Naive thymus-derived CD4-positive, alpha-beta T cell (primary cell): ENCODE data around the gene NSG2. TPM values are rescaled to one million over a fixed set of nuclear protein-coding genes. Genes with fewer than 3 reads are reported as not detected.

ENCODE experiments used
- ATAC-seq: fragments of 150-1000 bp; cut with Tn5 transposase; 2 replicates; pipeline ENCODE4 v1.10.0; 2021; ENCODE audit warnings: mild to moderate bottlenecking, moderate library complexity
- CTCF ChIA-PET: fragments of 350-600 bp; sonication (Branson Sonifier 250); formaldehyde crosslinking; loops from one replicate; lab custom pipeline; 2021; ENCODE audit warnings: antibody characterized with exemption; lab: Charles Lee
- POLR2A ChIA-PET: fragments of 350-600 bp; sonication (Branson Sonifier 250); formaldehyde crosslinking; loops from one replicate; lab custom pipeline; 2021; ENCODE audit warnings: antibody characterized with exemption, inconsistent platforms; lab: Charles Lee
- DNase-seq, 9 donors: peaks; one replicate each; pipeline versions ENCODE4 v3.0.0 to v3.0.0-alpha.2; 2020 to 2022; ENCODE audit warnings: mixed read lengths in 1 of 9
- H3K27ac ChIP-seq: one replicate; pipeline ENCODE4 v1.7.0; 2013; ENCODE audit warnings: mild to moderate bottlenecking, low read depth, low read length, moderate library complexity
- H3K27me3 ChIP-seq, 2 donors: one replicate each; pipeline ENCODE4 v1.7.0; 2013; ENCODE audit warnings: low read length in 2 of 2, mild to moderate bottlenecking in 2 of 2, moderate library complexity in 2 of 2; ENCODE audit not compliant: control insufficient read depth in 2 of 2, insufficient read depth in 2 of 2
- H3K36me3 ChIP-seq, 3 experiments: 1 replicate in 2 of 3; 2 replicates in 1 of 3; pipeline ENCODE4 v1.7.0; 2013; ENCODE audit warnings: low read length in 3 of 3, mild to moderate bottlenecking in 3 of 3, moderate library complexity in 1 of 3; ENCODE audit not compliant: insufficient read depth in 3 of 3, control insufficient read depth in 2 of 3
- H3K4me1 ChIP-seq, 2 donors: one replicate each; pipeline ENCODE4 v1.7.0; 2013; ENCODE audit warnings: low read length in 2 of 2, mild to moderate bottlenecking in 2 of 2, moderate library complexity in 1 of 2; ENCODE audit not compliant: control insufficient read depth in 2 of 2, insufficient read depth in 2 of 2
- H3K4me3 ChIP-seq: 2 replicates; pipeline ENCODE4 v1.7.0; 2013; ENCODE audit warnings: mild to moderate bottlenecking, low read length
- H3K9me3 ChIP-seq, 3 experiments: 1 replicate in 2 of 3; 2 replicates in 1 of 3; pipeline ENCODE4 v1.7.0; 2013; ENCODE audit warnings: low read length in 3 of 3; ENCODE audit not compliant: control insufficient read depth in 2 of 3
- H3K27ac Mint-ChIP-seq, 9 donors: one replicate each; pipeline ENCODE4 v1.8.0; 2020 to 2022; ENCODE audit warnings: mixed read lengths in 9 of 9, mild to moderate bottlenecking in 8 of 9, moderate library complexity in 5 of 9, inconsistent platforms in 2 of 9
- H3K27me3 Mint-ChIP-seq, 5 donors: one replicate each; pipeline ENCODE4 v1.8.0; 2021 to 2022; ENCODE audit warnings: mixed read lengths in 5 of 5, mild to moderate bottlenecking in 1 of 5
- H3K36me3 Mint-ChIP-seq, 5 donors: one replicate each; pipeline ENCODE4 v1.8.0; 2020 to 2022; ENCODE audit warnings: mixed read lengths in 5 of 5, mild to moderate bottlenecking in 3 of 5, inconsistent platforms in 1 of 5
- H3K4me1 Mint-ChIP-seq, 7 donors: one replicate each; pipeline ENCODE4 v1.8.0; 2020 to 2022; ENCODE audit warnings: mixed read lengths in 7 of 7, mild to moderate bottlenecking in 3 of 7, inconsistent platforms in 1 of 7
- H3K4me3 Mint-ChIP-seq, 10 donors: one replicate each; pipeline ENCODE4 v1.8.0; 2020 to 2022; ENCODE audit warnings: mild to moderate bottlenecking in 10 of 10, mixed read lengths in 10 of 10, moderate library complexity in 6 of 10, inconsistent platforms in 2 of 10
- H3K9me3 Mint-ChIP-seq, 11 donors: one replicate each; pipeline ENCODE4 v1.8.0; 2020 to 2022; ENCODE audit warnings: mixed read lengths in 11 of 11, mild to moderate bottlenecking in 4 of 11, inconsistent platforms in 1 of 11, moderate library complexity in 1 of 11
- intact Hi-C, 2 donors: fragments of 100-400 bp; cut with micrococcal nuclease; formaldehyde crosslinking; loops; one replicate each; pipeline ENCODE4 v1.15.1; 2023
- polyA plus RNA-seq, 2 donors: library from polyadenylated mRNA; unstranded; fragments of 300-500 nt; fragmentation: Illumina TruSeq; gene quantifications; one replicate each; pipeline ENCODE4 v1.2.3, GENCODE V29; 2021
- total RNA-seq, 6 experiments: library from RNA in 5 of 6; stranded (reverse) in 5 of 6; gene quantifications; 1 replicate in 5 of 6; 2 replicates in 1 of 6; pipeline ENCODE4 v1.2.3 and lab custom pipeline; 2021 to 2026

The NSG2 gene
- total and polyA plus RNA-seq, 7 experiments from 2014 or later: not detected

- intact Hi-C loops: no loop called here
- Mint-ChIP-seq H3K27ac (no peak overlapping the region), H3K27me3 (peaks cover 0 to 15% (median 6%) of the 10 kb centered on the region in 5 donors), H3K36me3 (no peaks in the 10 kb centered on the region), H3K4me3 (no peak overlapping the region), H3K4me1 (no peaks in the 10 kb centered on the region), H3K9me3 (no peaks in the 10 kb centered on the region)
- ChIA-PET CTCF (interaction anchor here (0.6 kb wide), 1 partner anchor 1794 kb away, joined by 3 read pairs; no protein-coding TSS in a partner anchor), POLR2A (no interaction called here)
- H3K27ac ChIP-seq: no peak overlapping the region
- no peaks in the 10 kb centered on the region for H3K36me3 ChIP-seq
- DNase-seq (no peak), ATAC-seq (no peak)
- H3K9me3 ChIP-seq: no peaks in the 10 kb centered on the region
- no peak overlapping the region for H3K4me3 ChIP-seq
- no peaks in the 10 kb centered on the region for H3K27me3 ChIP-seq
- H3K4me1 ChIP-seq: no peaks in the 10 kb centered on the region
These were observed 63.2 kb downstream of the NSG2 start for GRCh38 chr5:174108745-174109144.

GRCh38 chr5:174109698-174110260 lies 64.3 kb downstream of the NSG2 start:
- Histone ChIP-seq H3K27ac (no peak overlapping the region), H3K4me3 (no peak overlapping the region), H3K36me3 (no peaks in the 10 kb centered on the region), H3K27me3 (no peaks in the 10 kb centered on the region), H3K9me3 (no peaks in the 10 kb centered on the region), H3K4me1 (no peaks in the 10 kb centered on the region)
- no peak for DNase-seq
- intact Hi-C loops: no loop called here
- CTCF ChIA-PET: no interaction called here
- Mint-ChIP-seq H3K27ac (no peak overlapping the region), H3K4me3 (no peak overlapping the region), H3K9me3 (no peaks in the 10 kb centered on the region), H3K27me3 (peaks cover 0 to 21% (median 6%) of the 10 kb centered on the region in 5 donors), H3K4me1 (no peaks in the 10 kb centered on the region), H3K36me3 (no peaks in the 10 kb centered on the region)
- no peak for ATAC-seq
- POLR2A ChIA-PET: no interaction called here

GRCh38 chr5:174110310-174110709 lies 64.8 kb downstream of the NSG2 start:
- Mint-ChIP-seq H3K36me3 (no peaks in the 10 kb centered on the region), H3K4me1 (no peaks in the 10 kb centered on the region), H3K27ac (no peak overlapping the region), H3K4me3 (no peak overlapping the region), H3K27me3 (peaks cover 0 to 24% (median 6%) of the 10 kb centered on the region in 5 donors), H3K9me3 (no peaks in the 10 kb centered on the region)
- POLR2A ChIA-PET: no interaction called here
- H3K36me3 ChIP-seq: no peaks in the 10 kb centered on the region
- H3K4me3 ChIP-seq: no peak overlapping the region
- H3K4me1 ChIP-seq: no peaks in the 10 kb centered on the region
- intact Hi-C loops: no loop called here
- no peaks in the 10 kb centered on the region for H3K27me3 ChIP-seq
- no peak for ATAC-seq
- CTCF ChIA-PET: no interaction called here
- no peak overlapping the region for H3K27ac ChIP-seq
- DNase-seq: no peak
- H3K9me3 ChIP-seq: no peaks in the 10 kb centered on the region

DNA sequence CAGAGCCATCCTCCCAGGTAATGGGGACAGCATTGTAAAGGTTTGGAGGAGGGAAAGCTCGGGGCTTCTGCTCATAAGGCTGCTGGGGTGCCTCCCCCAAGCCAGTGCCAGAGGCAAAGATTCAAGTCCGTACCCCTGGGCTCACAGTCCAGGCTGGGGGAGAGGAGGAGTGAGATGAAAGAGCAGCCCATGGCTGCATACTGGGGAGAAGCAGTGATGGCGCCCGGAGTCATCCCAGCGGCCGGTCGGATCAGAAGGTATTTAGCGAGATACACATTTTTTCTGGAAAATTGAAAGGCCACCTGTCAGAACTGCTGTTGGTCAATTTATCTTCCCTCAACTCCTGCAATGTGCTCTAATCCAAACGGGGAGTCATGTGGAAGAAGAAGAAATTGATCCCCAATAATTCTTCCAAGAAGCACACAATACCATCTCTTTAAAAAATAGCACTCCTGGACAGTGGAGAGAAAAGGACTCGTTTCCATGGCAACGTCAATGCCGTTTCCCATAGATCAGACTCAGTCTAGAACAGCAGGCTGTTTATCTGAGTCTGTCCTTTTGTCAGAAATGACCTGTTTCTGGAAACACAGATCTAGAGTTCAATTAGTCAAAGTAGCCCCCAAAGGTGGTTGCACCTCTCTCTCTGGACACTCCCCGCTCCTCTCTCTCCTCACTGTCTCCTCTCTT lies 65.9 kb downstream of the NSG2 start:
- no peak overlapping the region for H3K27ac ChIP-seq
- POLR2A ChIA-PET: no interaction called here
- H3K4me3 Mint-ChIP-seq: no peak overlapping the region
- ATAC-seq (no peak), DNase-seq (no peak)
- H3K4me1 Mint-ChIP-seq: no peaks in the 10 kb centered on the region
- no peaks in the 10 kb centered on the region for H3K36me3 ChIP-seq
- no peaks in the 10 kb centered on the region for H3K27me3 ChIP-seq
- intact Hi-C loops: no loop called here
- no peaks in the 10 kb centered on the region for H3K4me1 ChIP-seq
- CTCF ChIA-PET: no interaction called here
- H3K27ac Mint-ChIP-seq: no peak overlapping the region
- H3K9me3 Mint-ChIP-seq: no peaks in the 10 kb centered on the region
- no peaks in the 10 kb centered on the region for H3K36me3 Mint-ChIP-seq
- H3K27me3 Mint-ChIP-seq: peaks cover 0 to 22% (median 5%) of the 10 kb centered on the region in 5 donors
- H3K9me3 ChIP-seq: no peaks in the 10 kb centered on the region
- H3K4me3 ChIP-seq: no peak overlapping the region

DNA sequence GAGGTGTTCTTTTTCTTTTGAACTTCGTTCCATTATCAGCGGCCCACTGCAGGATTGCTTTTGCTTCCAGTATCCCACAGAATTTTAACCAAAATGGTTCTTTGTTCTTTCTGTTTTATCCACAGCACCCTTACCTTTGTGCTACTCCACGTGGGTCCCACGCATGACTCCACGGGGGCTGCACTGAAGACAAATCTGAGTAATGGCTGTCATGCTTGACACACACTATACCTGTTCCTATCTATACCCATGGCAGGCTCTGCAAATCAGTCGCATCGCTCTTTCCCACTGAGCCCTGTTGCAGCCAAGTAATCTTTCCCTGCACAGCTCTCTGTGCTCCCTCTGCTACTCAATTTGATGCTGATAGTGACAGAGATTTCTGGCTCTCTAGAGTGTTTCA lies 69.7 kb downstream of the NSG2 start:
- no peaks in the 10 kb centered on the region for H3K36me3 Mint-ChIP-seq
- Histone ChIP-seq H3K9me3 (no peaks in the 10 kb centered on the region), H3K27me3 (no peaks in the 10 kb centered on the region), H3K27ac (no peak overlapping the region), H3K36me3 (no peaks in the 10 kb centered on the region), H3K4me1 (no peaks in the 10 kb centered on the region), H3K4me3 (no peak overlapping the region)
- no peak for ATAC-seq
- peaks cover 0 to 25% (median 5%) of the 10 kb centered on the region in 5 donors for H3K27me3 Mint-ChIP-seq
- H3K4me1 Mint-ChIP-seq: no peaks in the 10 kb centered on the region
- H3K27ac Mint-ChIP-seq: no peak overlapping the region
- no peak overlapping the region for H3K4me3 Mint-ChIP-seq
- H3K9me3 Mint-ChIP-seq: peaks cover 0 to 3% (median 0%) of the 10 kb centered on the region in 11 donors
- POLR2A ChIA-PET: no interaction called here
- intact Hi-C loops: no loop called here
- CTCF ChIA-PET: no interaction called here
- no peak for DNase-seq

GRCh38 chr5:174118823-174119467 lies 73.4 kb downstream of the NSG2 start:
- DNase-seq: no peak
- no peaks in the 10 kb centered on the region for H3K36me3 ChIP-seq
- H3K4me3 ChIP-seq: no peak overlapping the region
- ATAC-seq: no peak
- no peak overlapping the region for H3K4me3 Mint-ChIP-seq
- ChIA-PET CTCF (no interaction called here), POLR2A (no interaction called here)
- peaks cover 0 to 15% (median 0%) of the 10 kb centered on the region in 5 donors for H3K27me3 Mint-ChIP-seq
- H3K9me3 Mint-ChIP-seq: peaks cover 0 to 3% (median 0%) of the 10 kb centered on the region in 11 donors
- no peak overlapping the region for H3K27ac ChIP-seq
- no peaks in the 10 kb centered on the region for H3K4me1 Mint-ChIP-seq
- intact Hi-C loops: no loop called here
- no peak overlapping the region for H3K27ac Mint-ChIP-seq
- no peaks in the 10 kb centered on the region for H3K27me3 ChIP-seq
- H3K4me1 ChIP-seq: no peaks in the 10 kb centered on the region
- H3K9me3 ChIP-seq: no peaks in the 10 kb centered on the region
- no peaks in the 10 kb centered on the region for H3K36me3 Mint-ChIP-seq
